Medulla oblongata (tissue), 1 donor: ENCODE measurements around the gene AMOTL2.
A peak's percentile ranks its signal among the peaks of the same experiment; 100 is the strongest.

Source experiments
- DNase-seq: peaks from one replicate; pipeline ENCODE4 v3.0.0-alpha.2; 2015; ENCODE audit errors: extremely low spot score

AMOTL2 gene

GRCh38 chr3:134314588-134315285 lies 59.5 kb downstream of the AMOTL2 start:
- DNase-seq: no peak

GRCh38 chr3:134313847-134314587 lies 60.2 kb downstream of the AMOTL2 start:
- no peak for DNase-seq

GRCh38 chr3:134312873-134313846 lies 61.1 kb downstream of the AMOTL2 start:
- no peak for DNase-seq

GRCh38 chr3:134312072-134312872 lies 62.0 kb downstream of the AMOTL2 start:
- no peak for DNase-seq

GRCh38 chr3:134311693-134312071 lies 62.6 kb downstream of the AMOTL2 start:
- no peak for DNase-seq

GRCh38 chr3:134311265-134311664 lies 63.0 kb downstream of the AMOTL2 start:
- DNase-seq: no peak

- DNase-seq: no peak
Observed at GRCh38 chr3:134309987-134310700, 64.1 kb downstream of the AMOTL2 start.

GRCh38 chr3:134308350-134308891 lies 65.8 kb downstream of the AMOTL2 start:
- DNase-seq: peak; percentile 90

- no peak for DNase-seq
Observed at GRCh38 chr3:134307425-134307824, 66.8 kb downstream of the AMOTL2 start.

- no peak for DNase-seq
Observed at GRCh38 chr3:134306320-134306719, 67.9 kb downstream of the AMOTL2 start.
